Astrocyte of the spinal cord (primary cell): ENCODE data around the gene ZBTB16.

Experiments used
- DNase-seq: peaks from one replicate; pipeline ENCODE4 v3.0.0; 2011; ENCODE audit warnings: low read depth, low spot score
- H3K4me3 ChIP-seq: 2 replicates; pipeline ENCODE4 v1.5.1; 2011; ENCODE audit warnings: low read depth, mild to moderate bottlenecking, low read length, moderate library complexity
- in situ Hi-C: cut with HindIII; loops from 2 replicates; pipeline ENCODE4 v1.10.0; 2017; ENCODE audit warnings: low sequenced_read_pairs
- TF ChIP-seq, protein P1 (sequence below): IDR thresholded peaks from 2 replicates; pipeline ENCODE4 v1.5.1; 2012; ENCODE audit warnings: low read depth, mild to moderate bottlenecking, low read length, inconsistent platforms

The ZBTB16 gene

DNA sequence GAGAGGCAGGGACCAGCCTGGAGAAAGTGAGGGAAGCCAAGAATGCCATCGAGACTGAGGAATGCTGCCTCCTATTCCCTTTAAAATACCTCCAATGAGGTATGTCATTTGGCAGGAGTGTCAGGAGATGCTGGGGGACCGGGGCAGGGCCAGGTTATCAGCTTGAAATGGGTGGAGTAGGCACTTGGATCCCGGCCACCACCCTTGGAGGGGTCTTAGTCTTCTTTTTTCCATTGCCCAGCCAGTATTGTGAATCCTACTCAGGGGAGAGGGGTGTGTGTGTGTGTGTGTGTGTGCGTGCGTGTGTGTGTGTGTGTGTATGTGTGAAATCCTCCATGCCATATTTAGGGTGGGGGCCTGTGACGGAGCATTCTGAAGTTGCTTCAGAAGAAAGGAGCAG lies 116.2 kb downstream of the ZBTB16 start:
- TF ChIP-seq, protein P1, sequence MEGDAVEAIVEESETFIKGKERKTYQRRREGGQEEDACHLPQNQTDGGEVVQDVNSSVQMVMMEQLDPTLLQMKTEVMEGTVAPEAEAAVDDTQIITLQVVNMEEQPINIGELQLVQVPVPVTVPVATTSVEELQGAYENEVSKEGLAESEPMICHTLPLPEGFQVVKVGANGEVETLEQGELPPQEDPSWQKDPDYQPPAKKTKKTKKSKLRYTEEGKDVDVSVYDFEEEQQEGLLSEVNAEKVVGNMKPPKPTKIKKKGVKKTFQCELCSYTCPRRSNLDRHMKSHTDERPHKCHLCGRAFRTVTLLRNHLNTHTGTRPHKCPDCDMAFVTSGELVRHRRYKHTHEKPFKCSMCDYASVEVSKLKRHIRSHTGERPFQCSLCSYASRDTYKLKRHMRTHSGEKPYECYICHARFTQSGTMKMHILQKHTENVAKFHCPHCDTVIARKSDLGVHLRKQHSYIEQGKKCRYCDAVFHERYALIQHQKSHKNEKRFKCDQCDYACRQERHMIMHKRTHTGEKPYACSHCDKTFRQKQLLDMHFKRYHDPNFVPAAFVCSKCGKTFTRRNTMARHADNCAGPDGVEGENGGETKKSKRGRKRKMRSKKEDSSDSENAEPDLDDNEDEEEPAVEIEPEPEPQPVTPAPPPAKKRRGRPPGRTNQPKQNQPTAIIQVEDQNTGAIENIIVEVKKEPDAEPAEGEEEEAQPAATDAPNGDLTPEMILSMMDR, result no peak
- in situ Hi-C loops, result no loop called here
- DNase-seq, result no peak
- no peak overlapping the region for H3K4me3 ChIP-seq

DNA sequence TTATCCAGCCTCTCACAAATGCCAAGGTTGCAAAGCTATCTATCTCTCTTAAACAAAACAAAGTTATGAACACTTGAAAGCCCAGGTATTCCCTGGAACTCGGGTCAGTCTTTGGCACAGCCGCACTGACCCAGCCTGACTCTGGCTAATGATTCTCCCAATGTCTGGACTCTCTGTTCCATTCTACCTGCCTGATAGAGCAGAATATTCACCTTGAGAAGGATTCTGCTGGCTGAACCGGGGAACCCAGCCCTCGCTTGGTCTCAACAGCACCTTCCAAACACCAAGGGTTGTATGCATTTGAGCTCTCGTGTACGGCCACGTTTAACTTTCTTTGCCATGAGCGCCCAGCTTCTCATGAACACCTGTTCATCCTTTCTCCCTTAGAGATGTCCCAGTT lies 116.8 kb downstream of the ZBTB16 start:
- in situ Hi-C loops, result no loop called here
- no peak for DNase-seq
- H3K4me3 ChIP-seq, result no peak overlapping the region
- TF ChIP-seq, protein P1, result no peak

DNA sequence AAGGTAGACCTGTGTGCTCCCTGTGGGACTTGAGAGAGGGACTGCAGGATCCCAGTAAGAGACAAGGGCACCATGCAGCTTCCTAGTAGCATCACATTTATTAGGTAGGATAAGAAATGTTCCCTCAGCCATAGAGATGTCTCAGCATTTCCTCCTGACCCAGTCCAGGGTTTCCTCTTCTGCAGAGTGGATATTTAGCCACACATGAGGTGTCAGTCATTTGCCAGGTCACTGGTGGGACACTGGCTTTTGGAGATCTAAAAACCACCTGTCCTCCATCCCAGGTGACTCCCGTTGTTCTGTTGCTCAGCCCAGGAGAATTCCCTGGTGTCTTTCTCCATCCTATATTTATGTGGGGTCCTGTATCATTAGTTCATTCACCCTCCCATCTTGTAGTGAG lies 119.1 kb downstream of the ZBTB16 start:
- H3K4me3 ChIP-seq, result no peak overlapping the region
- TF ChIP-seq, protein P1, result no peak
- in situ Hi-C loops, result no loop called here
- DNase-seq, result no peak

DNA sequence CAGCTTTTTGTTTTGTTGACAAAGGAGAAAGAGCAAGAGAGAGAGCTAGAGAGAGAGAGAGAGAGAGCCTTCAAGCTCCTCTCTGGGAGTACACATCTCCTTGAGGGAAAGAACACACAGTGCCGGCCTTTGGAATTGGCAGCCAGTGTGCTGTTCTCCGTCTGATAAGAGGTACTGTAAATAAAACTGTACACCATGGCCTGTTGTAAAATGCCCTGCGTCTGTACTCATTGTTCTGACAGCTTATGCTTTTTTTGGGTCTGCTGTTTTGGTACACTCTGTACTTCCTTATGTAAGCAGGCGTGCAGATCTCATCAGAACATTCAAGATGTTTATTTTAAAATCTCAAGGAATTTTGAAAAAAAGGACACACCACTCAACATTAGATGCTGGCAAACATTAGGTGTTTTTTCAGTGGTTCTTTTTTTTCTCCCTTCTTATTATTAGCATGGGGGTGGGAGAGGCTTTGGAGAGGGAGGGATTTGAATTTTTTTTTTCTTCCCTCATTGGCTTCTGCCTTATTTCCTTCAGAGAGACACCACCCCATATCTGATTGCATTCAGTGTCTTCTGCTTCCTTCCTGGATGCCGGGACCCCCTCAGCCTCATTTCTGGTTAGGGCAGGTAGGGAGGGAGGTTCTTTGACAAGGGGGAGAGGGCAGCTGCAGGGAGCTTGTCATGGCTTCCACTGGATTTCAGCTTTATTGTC lies 119.9 kb downstream of the ZBTB16 start:
- DNase-seq, result peak; percentile 95
- in situ Hi-C loops, result no loop called here
- peak overlapping the region; percentile 6 for H3K4me3 ChIP-seq
- TF ChIP-seq, protein P1, result no peak

DNA sequence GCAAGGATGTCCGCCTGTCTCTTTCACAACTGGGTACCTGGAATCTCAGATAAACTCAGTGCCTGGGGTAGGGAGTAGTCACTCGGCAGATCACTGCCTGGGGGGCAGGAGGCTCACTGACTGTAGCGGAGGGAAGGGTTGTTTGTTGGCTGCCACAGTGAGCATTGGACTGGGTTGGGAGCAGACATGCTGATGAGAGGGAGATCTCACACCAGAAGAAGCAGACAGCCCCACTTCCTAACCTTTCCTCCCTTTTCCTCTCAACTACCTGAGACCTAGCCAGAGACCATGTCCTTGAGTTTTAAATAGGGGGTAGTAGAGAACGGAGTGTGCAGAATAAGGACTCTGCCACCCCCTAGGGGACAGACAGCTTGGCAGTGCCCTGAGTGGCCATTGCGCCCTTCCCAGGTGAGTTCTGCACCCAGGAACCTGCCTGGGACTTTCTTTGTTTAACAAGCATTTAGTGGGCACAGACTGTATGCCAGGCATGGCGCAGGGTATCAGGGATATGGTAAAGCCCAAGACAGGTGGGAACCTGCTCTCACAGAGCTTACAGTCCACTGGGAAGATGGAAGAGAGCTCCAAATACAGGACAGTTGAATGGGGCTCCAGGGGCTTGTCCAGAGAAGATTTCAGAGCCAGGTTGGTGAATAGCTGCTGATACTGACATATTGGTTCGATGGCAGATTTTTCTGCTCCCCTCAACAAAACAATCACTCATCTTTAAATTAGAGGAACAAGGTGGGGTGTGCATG lies 121.0 kb downstream of the ZBTB16 start:
- TF ChIP-seq, protein P1, result peak; percentile 52
- in situ Hi-C loops, result no loop called here
- H3K4me3 ChIP-seq, result peak overlapping the region; percentile 6
- DNase-seq, result no peak

DNA sequence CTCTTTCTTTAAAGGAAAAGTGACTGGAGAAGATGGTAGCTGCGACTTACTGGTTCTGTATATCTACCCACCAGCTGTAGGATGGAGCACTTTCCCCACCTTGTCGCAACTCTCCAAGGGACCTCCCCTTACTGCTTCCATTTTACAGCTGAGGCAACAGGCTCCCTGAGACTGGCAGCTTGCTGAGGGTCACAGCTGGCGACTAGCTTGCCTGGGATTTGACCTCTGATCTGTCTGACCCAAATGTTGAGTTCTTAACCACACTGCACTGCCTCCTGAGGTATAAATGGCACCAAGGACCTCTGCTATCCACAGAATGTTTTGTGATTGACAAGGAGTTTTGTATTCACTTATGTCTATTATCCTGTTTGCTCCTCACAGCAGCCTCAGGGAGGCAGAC lies 121.7 kb downstream of the ZBTB16 start:
- H3K4me3 ChIP-seq, result no peak overlapping the region

More for the DNA sequence above, 121.7 kb downstream of the ZBTB16 start:
- TF ChIP-seq, protein P1, result no peak
- DNase-seq, result no peak
- in situ Hi-C loops, result no loop called here
